BE2C (cell line): ENCODE measurements around the gene UCK2.

ENCODE experiments used
- DNase-seq: peaks from one replicate; pipeline ENCODE4 v3.0.0-alpha.2; 2020
- H3K27me3 ChIP-seq: fragments of 250-450 bp; sonication (Bioruptor Pico); 2 replicates; pipeline ENCODE4 v1.5.1; 2020; ENCODE audit warnings: mild to moderate bottlenecking
- H3K36me3 ChIP-seq: fragments of 250-450 bp; sonication (Bioruptor Pico); 2 replicates; pipeline ENCODE4 v1.5.1; 2020; ENCODE audit warnings: mild to moderate bottlenecking
- H3K4me1 ChIP-seq: fragments of 250-450 bp; sonication (Bioruptor Pico); 2 replicates; pipeline ENCODE4 v1.5.1; 2020
- H3K4me3 ChIP-seq: 2 replicates; pipeline ENCODE4 v1.5.1; 2011; ENCODE audit warnings: low read depth, low read length
- H3K9me3 ChIP-seq: fragments of 250-450 bp; sonication (Bioruptor Pico); 2 replicates; pipeline ENCODE4 v1.5.1; 2020
- CTCF ChIP-seq: IDR thresholded peaks from 2 replicates; pipeline ENCODE4 v1.5.1; 2012; ENCODE audit warnings: mild to moderate bottlenecking, low read depth, low read length

UCK2 gene

DNA sequence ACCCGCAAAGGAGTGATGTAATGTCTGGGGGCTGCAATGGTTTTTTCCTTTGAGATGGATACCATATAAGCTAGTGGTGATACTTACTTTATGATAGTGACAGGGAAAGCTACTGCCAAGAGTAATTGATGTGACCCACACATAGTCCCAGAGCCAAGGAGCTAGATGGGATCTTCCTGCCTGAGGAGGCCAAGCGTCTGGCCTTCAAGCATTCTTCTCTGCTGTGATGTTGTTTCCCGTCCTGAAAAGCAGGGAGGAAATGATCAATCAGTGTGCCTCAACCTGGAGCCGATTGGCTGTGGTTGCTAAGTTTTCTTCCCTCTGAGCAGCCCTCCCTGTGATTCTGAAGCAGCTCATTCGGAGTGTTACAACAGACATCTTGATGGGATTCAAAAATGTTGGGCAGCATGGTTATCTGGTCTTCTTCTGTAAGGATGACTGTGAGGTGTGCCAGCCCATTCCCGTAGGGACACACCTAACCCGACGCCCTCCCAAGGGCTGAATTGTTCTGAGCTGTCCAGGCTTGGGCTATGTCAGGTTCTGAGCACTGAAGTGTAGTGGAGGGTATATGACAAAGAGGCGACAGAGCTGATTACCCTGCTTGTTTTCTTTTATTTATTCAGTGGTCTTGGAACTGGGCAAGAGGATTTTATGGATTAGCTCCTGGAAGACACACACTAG is 56.7 kb downstream of the UCK2 start:
- Histone ChIP-seq H3K4me3 (no peak overlapping the region), H3K4me1 (no peaks in the 10 kb centered on the region)

GRCh38 chr1:165884690-165885304 is 57.4 kb downstream of the UCK2 start:
- H3K4me1 ChIP-seq: no peaks in the 10 kb centered on the region
- H3K27me3 ChIP-seq: no peaks in the 10 kb centered on the region
- no peak for TF ChIP-seq CTCF
- no peaks in the 10 kb centered on the region for H3K9me3 ChIP-seq
- peaks cover 8% of the 10 kb centered on the region for H3K36me3 ChIP-seq
- DNase-seq: no peak
- no peak overlapping the region for H3K4me3 ChIP-seq

More for the DNA sequence above, 56.7 kb downstream of the UCK2 start:
- H3K9me3 ChIP-seq: no peaks in the 10 kb centered on the region
- H3K27me3 ChIP-seq: no peaks in the 10 kb centered on the region
- DNase-seq: no peak
- TF ChIP-seq CTCF: no peak
- H3K36me3 ChIP-seq: peaks cover 8% of the 10 kb centered on the region

- DNase-seq: no peak
- no peak for TF ChIP-seq CTCF
- no peaks in the 10 kb centered on the region for H3K4me1 ChIP-seq
Observed at GRCh38 chr1:165885305-165885694, 57.9 kb downstream of the UCK2 start.

GRCh38 chr1:165886193-165886592 is 58.8 kb downstream of the UCK2 start:
- Histone ChIP-seq H3K36me3 (peaks cover 20% of the 10 kb centered on the region), H3K4me1 (no peaks in the 10 kb centered on the region), H3K9me3 (no peaks in the 10 kb centered on the region), H3K27me3 (no peaks in the 10 kb centered on the region), H3K4me3 (no peak overlapping the region)
- no peak for DNase-seq
- TF ChIP-seq CTCF: no peak

More at GRCh38 chr1:165885305-165885694, 57.9 kb downstream of the UCK2 start:
- Histone ChIP-seq H3K4me3 (no peak overlapping the region), H3K9me3 (no peaks in the 10 kb centered on the region), H3K27me3 (no peaks in the 10 kb centered on the region), H3K36me3 (peaks cover 11% of the 10 kb centered on the region)

DNA sequence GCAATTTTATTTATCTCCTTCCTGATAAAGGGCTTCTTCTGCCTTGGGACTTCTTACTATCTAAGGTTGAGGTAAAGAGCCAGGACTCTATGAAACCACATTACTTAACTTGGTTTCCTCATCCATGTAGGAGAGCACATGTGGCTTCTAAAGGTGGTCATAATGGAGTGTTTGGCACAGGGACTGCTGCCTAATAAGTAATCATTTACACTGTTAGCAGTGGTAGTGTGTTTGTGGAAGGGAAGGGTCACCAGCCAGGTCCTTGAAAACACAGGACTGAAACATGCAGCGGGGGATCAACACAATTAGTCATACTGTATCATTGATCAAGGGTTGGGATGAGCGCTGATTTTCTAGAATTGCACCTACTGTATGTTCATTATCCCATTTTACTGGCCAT is 59.6 kb downstream of the UCK2 start:
- Histone ChIP-seq H3K4me1 (no peaks in the 10 kb centered on the region), H3K9me3 (no peaks in the 10 kb centered on the region), H3K36me3 (peaks cover 28% of the 10 kb centered on the region), H3K4me3 (no peak overlapping the region), H3K27me3 (no peaks in the 10 kb centered on the region)
- no peak for TF ChIP-seq CTCF
- no peak for DNase-seq

- DNase-seq: no peak
- no peak for TF ChIP-seq CTCF
- no peak overlapping the region for H3K4me3 ChIP-seq
- H3K36me3 ChIP-seq: peaks cover 33% of the 10 kb centered on the region
- no peaks in the 10 kb centered on the region for H3K27me3 ChIP-seq
- H3K9me3 ChIP-seq: no peaks in the 10 kb centered on the region
- H3K4me1 ChIP-seq: no peaks in the 10 kb centered on the region
Observed at GRCh38 chr1:165887877-165888551, 60.6 kb downstream of the UCK2 start.
